Keratinocyte (primary cell): Measurements from ENCODE around the gene GADD45B. TPM values are rescaled to one million over a fixed set of nuclear protein-coding genes. Genes with fewer than 3 reads are reported as not detected.
A peak's percentile ranks its signal among the peaks of the same experiment; 100 is the strongest.
"Not testable (repeated sequence)": the region's sequence is repeated elsewhere in the genome, so short reads cannot be mapped to it uniquely, and the experiment has no call there.

Experiments used
- DNase-seq: peaks from one replicate; pipeline ENCODE4 v3.0.0-alpha.2; 2011; ENCODE audit warnings: low read depth, missing footprints, low spot score
- FAIRE-seq: peaks from 2 replicates; lab custom pipeline; 2011; peaks lifted over from hg19 to GRCh38; lab: Jason Lieb, UNC
- H2AFZ ChIP-seq: 2 replicates; pipeline ENCODE4 v1.6.0; 2012; ENCODE audit warnings: low read length, control low read depth, inconsistent platforms; ENCODE audit not compliant: control insufficient read depth
- H3K27ac ChIP-seq: 2 replicates; pipeline ENCODE4 v1.5.1; 2011; ENCODE audit warnings: low read length; ENCODE audit not compliant: control insufficient read depth, insufficient read depth
- H3K27me3 ChIP-seq: 3 replicates; pipeline ENCODE4 v1.6.0; 2011; ENCODE audit warnings: low read length; ENCODE audit not compliant: control insufficient read depth, insufficient read depth; ENCODE audit errors: extremely low read depth
- H3K36me3 ChIP-seq, 2 experiments: 2 replicates in 1 of 2; 3 replicates in 1 of 2; pipeline ENCODE4 v1.5.1; 2011; ENCODE audit warnings: low read length in 2 of 2, mild to moderate bottlenecking in 1 of 2; ENCODE audit not compliant: control insufficient read depth in 2 of 2, insufficient read depth in 2 of 2; ENCODE audit errors: extremely low read depth in 1 of 2
- H3K4me1 ChIP-seq: 3 replicates; pipeline ENCODE4 v1.5.1; 2011; ENCODE audit warnings: low read length; ENCODE audit not compliant: control insufficient read depth, insufficient read depth; ENCODE audit errors: extremely low read depth
- H3K4me2 ChIP-seq: 3 replicates; pipeline ENCODE4 v1.6.0; 2011; ENCODE audit warnings: low read depth, low read length; ENCODE audit not compliant: control insufficient read depth, insufficient read depth; ENCODE audit errors: extremely low read depth
- H3K4me3 ChIP-seq, 3 experiments: fragments of 200-600 bp in 1 of 3; sonication (generic) in 1 of 3; 2 replicates in 2 of 3; 3 replicates in 1 of 3; pipeline ENCODE4 v1.5.1; 2011 to 2016; ENCODE audit warnings: low read length in 3 of 3, mild to moderate bottlenecking in 3 of 3, control low read depth in 2 of 3, inconsistent platforms in 1 of 3, low read depth in 1 of 3, mixed read lengths in 1 of 3, mixed run types in 1 of 3, moderate library complexity in 1 of 3; ENCODE audit not compliant: control insufficient read depth in 2 of 3, insufficient read depth in 2 of 3; ENCODE audit errors: extremely low read depth in 1 of 3
- H3K79me2 ChIP-seq: 2 replicates; pipeline ENCODE4 v1.6.0; 2012; ENCODE audit warnings: low read length; ENCODE audit not compliant: control insufficient read depth, insufficient read depth
- H3K9ac ChIP-seq: 3 replicates; pipeline ENCODE4 v1.6.0; 2011; ENCODE audit warnings: low read length; ENCODE audit not compliant: control insufficient read depth, insufficient read depth; ENCODE audit errors: extremely low read depth
- H3K9me1 ChIP-seq: 3 replicates; pipeline ENCODE4 v1.6.0; 2011; ENCODE audit warnings: low read length; ENCODE audit not compliant: control insufficient read depth, insufficient read depth; ENCODE audit errors: extremely low read depth
- H3K9me3 ChIP-seq: 2 replicates; pipeline ENCODE4 v1.5.1; 2012; ENCODE audit warnings: low read depth, low read length; ENCODE audit not compliant: control insufficient read depth
- H4K20me1 ChIP-seq: 3 replicates; pipeline ENCODE4 v1.6.0; 2011; ENCODE audit warnings: low read length; ENCODE audit not compliant: control insufficient read depth, insufficient read depth; ENCODE audit errors: extremely low read depth
- CTCF ChIP-seq, 3 experiments: IDR thresholded peaks in 1 of 3; conservative IDR thresholded peaks in 1 of 3; optimal IDR thresholded peaks in 1 of 3; 2 replicates in 2 of 3; 3 replicates in 1 of 3; pipeline versions ENCODE3 to v1.5.1; 2011; ENCODE audit warnings: low read length in 3 of 3, mild to moderate bottlenecking in 3 of 3, moderate library complexity in 2 of 3, control low read depth in 1 of 3, inconsistent platforms in 1 of 3; ENCODE audit not compliant: insufficient read depth in 2 of 3; ENCODE audit errors: extremely low read depth in 1 of 3
- EZH2 ChIP-seq: IDR thresholded peaks from one replicate; pipeline ENCODE4 v1.6.1; 2012; ENCODE audit warnings: inconsistent platforms, mild to moderate bottlenecking, low read length, moderate library complexity
- dilution Hi-C: fragments of 300-500 bp; cut with MboI; formaldehyde crosslinking; loops from one replicate; pipeline ENCODE4 v1.7.0; 2020; ENCODE audit warnings: low sequenced_read_pairs; ENCODE audit not compliant: extremely low pct_ligation_motif_present
- polyA plus RNA-seq, 5 experiments: library from polyadenylated mRNA; depleted of rRNA in 3 of 5; stranded (reverse) in 3 of 5; stranded (forward) in 1 of 5; unstranded in 1 of 5; fragments of >200 nt; gene quantifications; 1 replicate in 1 of 5; 2 replicates in 3 of 5; 3 replicates in 1 of 5; pipeline versions ENCODE4 v1.2.1 to v1.2.3, GENCODE V29; 2011 to 2012; ENCODE audit warnings: missing spikeins in 2 of 5, low read depth in 1 of 5, low replicate concordance in 1 of 5

The GADD45B gene
- polyA plus RNA-seq, 1 donor (not counting 4 experiments of a cell fraction or from before 2014, with no cell fraction given): 20.6 TPM

- dilution Hi-C loops: no loop called here
- FAIRE-seq (peak; percentile 5), DNase-seq (peak; percentile 42)
- Histone ChIP-seq H3K9ac (no peak overlapping the region), H3K9me3 (no peaks in the 10 kb centered on the region), H3K9me1 (peaks cover 2% of the 10 kb centered on the region), H3K4me2 (peak overlapping the region; percentile 16), H3K4me3 (no peak overlapping the region), H3K27me3 (no peaks in the 10 kb centered on the region), H2AFZ (no peak overlapping the region), H3K27ac (no peak overlapping the region), H3K79me2 (no peaks in the 10 kb centered on the region), H3K4me1 (peaks cover 7% of the 10 kb centered on the region), H3K36me3 (no peaks in the 10 kb centered on the region), H4K20me1 (no peaks in the 10 kb centered on the region)
- TF ChIP-seq CTCF (optimal IDR thresholded peaks at IDR 0.05 in 1 of 3, IDR thresholded peaks at IDR 0.05 in 1 of 3, conservative IDR thresholded peaks at IDR 0.05 in 1 of 3; ENCODE audit: extremely low read depth in 1 of 3, insufficient read depth in 2 of 3, low read length in 3 of 3): no peak
- no peak for TF ChIP-seq EZH2
Observed at GRCh38 chr19:2469102-2469914, 6.6 kb upstream of the GADD45B start.

GRCh38 chr19:2469915-2470200 is 6.1 kb upstream of the GADD45B start:
- H2AFZ ChIP-seq, H3K4me1 ChIP-seq, H3K79me2 ChIP-seq, FAIRE-seq, H3K4me3 ChIP-seq, H3K9me3 ChIP-seq, H3K9me1 ChIP-seq, H3K27me3 ChIP-seq, H3K4me2 ChIP-seq, H3K27ac ChIP-seq, H3K9ac ChIP-seq, dilution Hi-C loops, H3K36me3 ChIP-seq, DNase-seq, H4K20me1 ChIP-seq: not testable (repeated sequence)
